Skeletal muscle satellite cell (primary cell): ENCODE data around the gene NPAS3.

Experiments
- H3K27me3 ChIP-seq: 2 replicates; pipeline ENCODE4 v1.7.0; 2013; ENCODE audit warnings: low read length; ENCODE audit not compliant: control insufficient read depth, insufficient read depth
- H3K36me3 ChIP-seq: 2 replicates; pipeline ENCODE4 v1.7.0; 2013; ENCODE audit warnings: mild to moderate bottlenecking, control low read depth, low read length; ENCODE audit not compliant: insufficient read depth
- H3K4me1 ChIP-seq: 2 replicates; pipeline ENCODE4 v1.7.0; 2013; ENCODE audit warnings: low read length; ENCODE audit not compliant: control insufficient read depth, insufficient read depth
- H3K4me2 ChIP-seq: 2 replicates; pipeline ENCODE4 v1.7.0; 2013; ENCODE audit warnings: mild to moderate bottlenecking, low read length
- H3K4me3 ChIP-seq: 2 replicates; pipeline ENCODE4 v1.7.0; 2013; ENCODE audit warnings: low read length
- H3K9ac ChIP-seq: 2 replicates; pipeline ENCODE4 v1.7.0; 2013; ENCODE audit warnings: mild to moderate bottlenecking, low read depth, low read length, moderate library complexity
- H3K9me3 ChIP-seq: replicated peaks from 2 replicates; pipeline ENCODE4 v1.7.0; 2013; ENCODE audit warnings: mild to moderate bottlenecking, control low read depth, low read length

The NPAS3 gene

GRCh38 chr14:33309106-33309505, 370.4 kb downstream of the NPAS3 start:
- H3K4me1 ChIP-seq, result no peaks in the 10 kb centered on the region

GRCh38 chr14:33315217-33315616, 376.5 kb downstream of the NPAS3 start:
- Histone ChIP-seq H3K4me3 (no peak overlapping the region), H3K36me3 (no peaks in the 10 kb centered on the region), H3K4me1 (no peaks in the 10 kb centered on the region), H3K27me3 (no peaks in the 10 kb centered on the region), H3K9me3 (no peaks in the 10 kb centered on the region), H3K4me2 (no peak overlapping the region), H3K9ac (no peak overlapping the region)

More at GRCh38 chr14:33309106-33309505, 370.4 kb downstream of the NPAS3 start:
- H3K4me2 ChIP-seq, result no peak overlapping the region
- H3K4me3 ChIP-seq, result no peak overlapping the region
- H3K9ac ChIP-seq, result no peak overlapping the region
- H3K9me3 ChIP-seq, result no peaks in the 10 kb centered on the region
- no peaks in the 10 kb centered on the region for H3K27me3 ChIP-seq
- H3K36me3 ChIP-seq, result no peaks in the 10 kb centered on the region

- peaks cover 4% of the 10 kb centered on the region for H3K27me3 ChIP-seq
- H3K4me2 ChIP-seq, result no peak overlapping the region
- no peak overlapping the region for H3K4me3 ChIP-seq
- H3K36me3 ChIP-seq, result no peaks in the 10 kb centered on the region
- H3K4me1 ChIP-seq, result no peaks in the 10 kb centered on the region
- H3K9me3 ChIP-seq, result no peaks in the 10 kb centered on the region
- no peak overlapping the region for H3K9ac ChIP-seq
These were observed 377.0 kb downstream of the NPAS3 start for GRCh38 chr14:33315721-33316120.

GRCh38 chr14:33317675-33318074, 379.0 kb downstream of the NPAS3 start:
- no peaks in the 10 kb centered on the region for H3K4me1 ChIP-seq

GRCh38 chr14:33323979-33324378, 385.3 kb downstream of the NPAS3 start:
- H3K9me3 ChIP-seq, result no peaks in the 10 kb centered on the region
- peaks cover 6% of the 10 kb centered on the region for H3K27me3 ChIP-seq
- H3K4me1 ChIP-seq, result no peaks in the 10 kb centered on the region
- H3K4me3 ChIP-seq, result no peak overlapping the region
- H3K9ac ChIP-seq, result no peak overlapping the region
- no peak overlapping the region for H3K4me2 ChIP-seq
- H3K36me3 ChIP-seq, result no peaks in the 10 kb centered on the region

More at GRCh38 chr14:33317675-33318074, 379.0 kb downstream of the NPAS3 start:
- no peak overlapping the region for H3K4me2 ChIP-seq
- peaks cover 6% of the 10 kb centered on the region for H3K27me3 ChIP-seq
- no peaks in the 10 kb centered on the region for H3K9me3 ChIP-seq
- H3K36me3 ChIP-seq, result no peaks in the 10 kb centered on the region
- H3K9ac ChIP-seq, result no peak overlapping the region
- no peak overlapping the region for H3K4me3 ChIP-seq

GRCh38 chr14:33331176-33331949, 392.7 kb downstream of the NPAS3 start:
- Histone ChIP-seq H3K9ac (no peak overlapping the region), H3K27me3 (no peaks in the 10 kb centered on the region), H3K9me3 (no peaks in the 10 kb centered on the region), H3K4me2 (no peak overlapping the region), H3K36me3 (no peaks in the 10 kb centered on the region), H3K4me1 (no peaks in the 10 kb centered on the region), H3K4me3 (no peak overlapping the region)

- no peaks in the 10 kb centered on the region for H3K36me3 ChIP-seq
- no peaks in the 10 kb centered on the region for H3K4me1 ChIP-seq
- no peak overlapping the region for H3K9ac ChIP-seq
- no peaks in the 10 kb centered on the region for H3K27me3 ChIP-seq
- H3K4me3 ChIP-seq, result no peak overlapping the region
- no peaks in the 10 kb centered on the region for H3K9me3 ChIP-seq
- no peak overlapping the region for H3K4me2 ChIP-seq
These were observed 393.8 kb downstream of the NPAS3 start for GRCh38 chr14:33332497-33332896.

GRCh38 chr14:33335366-33335765, 396.7 kb downstream of the NPAS3 start:
- Histone ChIP-seq H3K4me2 (no peak overlapping the region), H3K9me3 (no peaks in the 10 kb centered on the region), H3K36me3 (no peaks in the 10 kb centered on the region), H3K4me3 (no peak overlapping the region), H3K4me1 (no peaks in the 10 kb centered on the region), H3K9ac (no peak overlapping the region), H3K27me3 (no peaks in the 10 kb centered on the region)

GRCh38 chr14:33342299-33342974, 403.8 kb downstream of the NPAS3 start:
- H3K36me3 ChIP-seq, result no peaks in the 10 kb centered on the region
- H3K4me1 ChIP-seq, result no peaks in the 10 kb centered on the region
- H3K4me3 ChIP-seq, result no peak overlapping the region
- no peak overlapping the region for H3K9ac ChIP-seq
- no peaks in the 10 kb centered on the region for H3K9me3 ChIP-seq
- no peak overlapping the region for H3K4me2 ChIP-seq
- H3K27me3 ChIP-seq, result no peaks in the 10 kb centered on the region

GRCh38 chr14:33343016-33343415, 404.3 kb downstream of the NPAS3 start:
- no peaks in the 10 kb centered on the region for H3K4me1 ChIP-seq
- no peaks in the 10 kb centered on the region for H3K9me3 ChIP-seq

GRCh38 chr14:33347796-33348195, 409.1 kb downstream of the NPAS3 start:
- Histone ChIP-seq H3K4me3 (no peak overlapping the region), H3K4me2 (no peak overlapping the region), H3K4me1 (no peaks in the 10 kb centered on the region), H3K36me3 (no peaks in the 10 kb centered on the region), H3K9me3 (no peaks in the 10 kb centered on the region), H3K27me3 (no peaks in the 10 kb centered on the region), H3K9ac (no peak overlapping the region)

More at GRCh38 chr14:33343016-33343415, 404.3 kb downstream of the NPAS3 start:
- H3K4me3 ChIP-seq, result no peak overlapping the region
- H3K27me3 ChIP-seq, result no peaks in the 10 kb centered on the region
- H3K4me2 ChIP-seq, result no peak overlapping the region
- no peak overlapping the region for H3K9ac ChIP-seq
- no peaks in the 10 kb centered on the region for H3K36me3 ChIP-seq

GRCh38 chr14:33348510-33348909, 409.8 kb downstream of the NPAS3 start:
- Histone ChIP-seq H3K4me3 (no peak overlapping the region), H3K9ac (no peak overlapping the region), H3K4me2 (no peak overlapping the region), H3K4me1 (no peaks in the 10 kb centered on the region), H3K27me3 (no peaks in the 10 kb centered on the region), H3K36me3 (no peaks in the 10 kb centered on the region), H3K9me3 (no peaks in the 10 kb centered on the region)
